GM19324 (cell line): ENCODE data around the gene COG7.
"Not testable (repeated sequence)": the region's sequence is repeated elsewhere in the genome, so short reads cannot be mapped to it uniquely, and the experiment has no call there.

Experiments used
- ATAC-seq: cut with Tn5 transposase; IDR thresholded peaks from one replicate; pipeline ENCODE4 v1.9.1; 2021; ENCODE audit warnings: mild to moderate bottlenecking, moderate library complexity; ENCODE audit not compliant: unreplicated experiment, low FRiP score

COG7 gene

DNA sequence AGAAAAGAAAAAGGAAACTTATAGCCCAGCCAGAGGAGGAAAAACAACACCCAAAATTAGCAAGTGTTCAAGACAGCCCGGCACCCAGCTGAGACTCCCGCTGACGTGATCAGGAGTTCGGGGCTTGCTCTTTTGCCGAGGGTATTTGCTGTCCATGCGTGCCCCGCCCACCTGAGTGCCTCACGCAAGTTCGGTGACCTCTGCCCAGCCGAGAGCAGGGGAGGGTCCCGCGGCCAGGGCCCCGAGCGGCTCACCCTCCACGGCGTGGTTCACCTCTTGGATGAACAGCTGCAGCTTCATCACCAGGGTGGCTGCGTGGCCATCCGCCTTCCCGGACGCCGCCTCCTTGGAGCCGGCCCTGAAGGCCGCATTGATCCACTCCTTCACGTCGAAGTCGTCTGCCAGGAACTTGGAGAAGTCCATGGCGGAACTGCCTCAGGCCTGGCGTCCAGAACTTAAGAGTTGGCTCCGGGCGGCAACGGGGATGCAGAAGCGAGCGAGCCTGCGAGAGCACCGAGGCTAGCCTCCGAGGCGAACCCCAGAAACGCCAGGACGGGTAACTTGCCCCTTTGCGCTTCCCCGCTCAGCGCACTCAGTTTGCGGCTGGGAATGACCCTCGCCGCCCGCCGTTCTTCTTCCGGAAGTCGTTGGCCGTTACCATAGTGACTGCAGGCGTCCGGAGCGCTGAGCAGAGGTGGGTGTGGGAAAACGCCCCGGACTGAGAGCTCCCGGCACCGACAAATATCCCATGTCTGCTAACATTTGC, at the start of gene COG7:
COG7 (minus strand) TSS at position 618 of the 766 bp plus-strand sequence; CDS start at position 423, 195 bp downstream.
- ATAC-seq = peak; percentile 88

DNA sequence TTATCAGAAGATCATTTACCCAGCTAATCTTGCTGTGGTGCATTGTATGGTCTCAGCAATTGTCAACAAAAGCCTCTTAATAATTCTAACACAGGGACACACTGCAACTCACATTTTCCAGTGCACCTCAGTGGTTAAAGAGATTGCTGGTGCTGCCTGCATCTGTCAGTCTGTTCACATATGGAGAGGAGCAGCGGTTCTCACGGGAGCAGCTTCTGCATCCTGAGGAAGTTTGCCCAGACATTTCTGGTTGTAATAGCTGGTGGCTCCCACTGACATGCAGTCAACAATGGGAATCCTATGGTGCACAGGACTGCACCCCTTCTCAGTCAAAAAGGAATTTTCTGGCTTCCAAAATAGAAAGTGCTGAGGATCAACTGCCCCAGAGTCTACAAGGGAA, 49.5 kb upstream of the COG7 start:
- ATAC-seq = no peak

DNA sequence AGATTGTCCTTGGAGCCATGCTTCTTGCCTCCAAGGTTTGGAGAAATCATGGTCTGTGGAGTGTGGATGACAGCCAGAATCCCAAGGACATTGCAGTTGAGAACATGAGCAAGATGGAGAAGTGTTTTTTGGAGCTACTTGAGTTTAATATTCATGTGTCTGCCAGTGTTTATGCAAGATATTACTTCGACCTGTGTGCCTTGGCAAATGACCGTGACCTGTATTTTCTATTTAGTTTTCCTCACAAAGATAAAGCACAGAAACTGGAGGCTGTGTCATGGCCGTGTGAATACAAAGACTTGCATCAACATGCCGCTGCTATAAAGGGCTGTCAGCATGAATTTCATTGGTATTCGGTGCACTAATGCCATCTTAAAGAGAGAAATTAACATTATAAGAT, 48.3 kb upstream of the COG7 start:
- ATAC-seq = no peak

DNA sequence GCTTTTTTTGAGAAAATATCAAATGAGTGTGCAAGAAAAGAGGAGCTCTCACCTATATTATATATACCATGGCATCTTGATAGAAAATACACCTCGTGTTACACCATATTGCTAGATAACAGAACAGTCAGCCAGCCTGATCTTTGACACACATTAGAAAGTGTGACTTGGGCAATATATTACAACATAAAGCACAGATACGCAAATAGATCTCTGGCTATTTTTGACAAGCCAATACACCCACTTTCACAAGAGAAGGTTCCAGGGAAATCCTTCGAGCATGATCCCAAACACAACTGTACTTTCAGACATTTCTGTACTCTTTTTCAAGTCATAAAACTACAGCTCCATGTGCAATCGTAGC, 47.9 kb upstream of the COG7 start:
- no peak for ATAC-seq

- no peak for ATAC-seq
Measured at GRCh38 chr16:23500212-23500861, 47.3 kb upstream of the COG7 start.

DNA sequence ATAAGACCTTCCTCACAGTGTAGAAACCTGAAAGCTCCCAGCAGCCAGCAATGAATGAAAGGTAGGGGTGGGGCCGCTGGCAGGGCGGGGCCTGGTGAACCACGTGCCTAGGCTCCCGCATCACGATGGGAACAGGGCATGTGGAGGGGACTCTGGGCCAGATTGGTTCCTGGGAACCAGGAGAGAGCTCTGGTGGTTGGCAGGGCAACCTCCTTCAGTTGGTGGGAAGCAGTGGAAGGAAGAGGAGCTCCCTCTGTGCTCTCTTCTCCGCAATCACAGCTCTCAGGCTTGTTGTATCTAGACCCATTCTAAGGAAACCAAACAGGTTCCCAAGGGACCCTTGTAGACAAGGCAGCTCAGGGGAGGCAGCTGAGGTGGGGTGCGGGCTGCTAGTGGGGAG, 46.8 kb upstream of the COG7 start:
- no peak for ATAC-seq

DNA sequence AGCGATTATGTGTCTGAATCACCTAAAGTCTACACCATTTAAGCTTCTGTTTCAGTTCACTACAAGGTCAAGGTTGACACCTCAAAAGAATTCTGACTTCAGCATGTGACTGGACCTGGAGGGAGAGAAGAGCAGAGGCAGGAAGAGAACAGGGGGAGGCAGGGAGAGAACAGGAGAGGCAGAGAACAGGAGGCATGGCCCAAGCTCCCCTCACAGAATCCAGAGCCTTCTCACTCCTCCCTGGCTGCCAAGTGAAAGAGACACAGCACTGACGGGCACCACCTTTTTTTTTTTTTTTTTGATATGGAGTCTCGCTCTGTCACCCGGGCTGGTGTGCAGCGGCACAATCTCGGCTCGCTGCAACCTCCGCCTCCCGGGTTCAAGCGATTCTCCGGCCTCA, 45.9 kb upstream of the COG7 start:
- no peak for ATAC-seq

- ATAC-seq = no peak
Measured at GRCh38 chr16:23497543-23497868, 44.5 kb upstream of the COG7 start.

DNA sequence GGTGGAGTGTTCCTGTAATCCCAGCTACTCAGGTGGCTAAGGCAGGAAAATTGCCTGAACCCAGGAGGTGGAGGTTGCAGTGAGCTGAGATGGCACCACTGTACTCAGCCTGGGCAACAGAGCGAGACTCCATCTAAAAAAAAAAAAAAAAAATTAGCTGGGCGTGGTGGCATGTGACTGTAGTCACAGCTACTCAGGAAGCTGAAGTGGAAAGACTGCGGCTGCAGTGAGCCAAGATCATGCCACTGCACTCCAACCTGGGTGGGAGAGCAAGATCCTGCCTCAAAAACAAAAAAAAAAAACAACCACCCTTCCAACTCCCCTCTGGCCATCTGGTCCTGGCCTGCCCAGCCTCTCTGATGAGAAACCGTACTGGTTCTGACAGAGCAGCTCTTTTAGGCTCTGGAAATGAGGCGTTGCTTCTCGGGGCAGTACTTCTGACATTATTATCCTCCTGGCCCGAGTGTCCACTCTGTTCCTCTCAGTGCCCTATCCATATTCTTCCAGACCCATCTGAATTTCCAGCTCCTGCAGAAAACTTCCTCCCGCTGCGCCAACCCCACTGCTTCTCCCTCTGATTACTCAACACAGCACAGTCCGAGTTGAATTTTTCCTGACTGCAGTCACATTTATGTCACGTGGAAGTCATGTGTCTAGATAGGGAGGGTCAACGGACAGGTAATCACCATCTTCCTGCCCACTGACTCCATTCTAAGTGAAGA, 44.0 kb upstream of the COG7 start:
- no peak for ATAC-seq

DNA sequence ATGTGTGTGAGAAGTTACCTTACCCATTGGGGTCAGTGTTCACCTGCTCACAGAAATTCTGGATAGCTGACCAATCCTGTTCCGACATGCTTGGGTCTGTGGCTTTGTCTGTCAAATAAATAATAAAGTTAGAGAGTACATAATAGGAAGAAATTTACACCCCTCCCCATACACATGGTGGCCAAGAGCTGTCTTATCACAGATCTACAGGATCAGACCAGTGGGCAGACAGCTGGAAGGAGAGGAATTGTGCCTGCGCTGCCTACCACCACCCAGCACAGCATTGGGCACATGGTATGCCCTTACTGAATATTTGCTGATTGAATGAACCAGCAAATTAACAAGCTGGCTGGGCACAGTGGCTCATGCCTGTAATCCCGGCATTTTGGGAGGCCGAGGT, 42.7 kb upstream of the COG7 start:
- no peak for ATAC-seq

DNA sequence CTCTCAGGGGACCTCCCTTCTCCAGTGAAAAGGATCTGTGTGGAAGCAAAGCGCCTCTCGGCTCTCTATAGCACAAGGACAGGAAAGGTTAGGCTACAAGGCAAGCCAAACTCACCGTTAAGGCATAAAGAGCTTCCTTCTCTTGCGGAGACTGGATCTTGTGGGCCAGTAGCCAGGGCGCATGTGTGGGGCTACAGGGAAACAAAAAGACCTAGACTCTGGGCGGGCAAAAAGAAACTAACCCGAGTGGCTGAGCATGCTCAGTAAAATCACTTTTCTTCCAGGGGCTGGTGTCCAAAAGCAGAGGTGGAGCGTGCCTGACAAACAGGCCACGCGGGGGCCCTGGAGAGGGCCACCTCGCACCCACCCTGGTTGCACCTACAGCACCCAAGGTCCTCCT, 41.2 kb upstream of the COG7 start:
- ATAC-seq = no peak

- ATAC-seq = no peak
Measured at GRCh38 chr16:23491490-23492391, 38.8 kb upstream of the COG7 start.

- no peak for ATAC-seq
Measured at GRCh38 chr16:23486480-23486879, 33.5 kb upstream of the COG7 start.

DNA sequence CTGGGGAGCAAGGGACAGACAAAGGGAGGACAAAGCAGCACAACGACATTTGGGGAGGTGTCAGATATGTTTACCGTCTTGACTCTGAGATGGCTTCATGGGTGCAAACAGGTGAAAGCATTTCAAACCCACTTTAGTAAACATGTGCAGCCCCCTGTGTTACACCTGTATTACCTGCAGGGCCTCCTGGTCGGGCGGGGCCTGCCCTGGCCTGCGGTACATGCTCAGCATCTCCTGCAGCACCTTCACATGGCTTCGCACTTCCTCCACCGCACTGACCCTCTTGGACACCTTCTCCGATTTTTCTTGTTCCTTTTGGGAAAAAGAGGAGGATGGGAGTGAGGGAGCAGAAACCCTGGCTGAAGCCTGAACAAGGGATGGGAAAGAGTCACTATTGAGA, 32.9 kb upstream of the COG7 start:
- no peak for ATAC-seq

DNA sequence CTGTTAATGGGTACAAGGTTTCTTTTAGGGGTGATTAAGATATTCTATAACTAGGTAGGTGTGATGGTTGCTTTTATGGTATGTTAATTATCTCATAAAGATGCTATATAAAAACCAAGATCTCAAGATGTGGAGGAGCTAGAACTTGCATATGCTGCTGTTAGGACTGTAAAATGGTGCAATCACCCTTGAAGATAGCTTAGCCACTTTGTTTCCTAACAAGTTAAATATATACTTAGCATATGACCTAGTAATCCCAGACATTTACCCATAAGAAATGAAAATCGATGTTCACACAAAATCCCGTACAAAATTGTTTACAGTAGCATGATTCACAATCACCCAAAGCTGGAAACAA, 32.2 kb upstream of the COG7 start:
- no peak for ATAC-seq

- no peak for ATAC-seq
Measured at GRCh38 chr16:23484510-23485256, 31.7 kb upstream of the COG7 start.

- not testable (repeated sequence) for ATAC-seq
Measured at GRCh38 chr16:23483492-23483891, 30.5 kb upstream of the COG7 start.

DNA sequence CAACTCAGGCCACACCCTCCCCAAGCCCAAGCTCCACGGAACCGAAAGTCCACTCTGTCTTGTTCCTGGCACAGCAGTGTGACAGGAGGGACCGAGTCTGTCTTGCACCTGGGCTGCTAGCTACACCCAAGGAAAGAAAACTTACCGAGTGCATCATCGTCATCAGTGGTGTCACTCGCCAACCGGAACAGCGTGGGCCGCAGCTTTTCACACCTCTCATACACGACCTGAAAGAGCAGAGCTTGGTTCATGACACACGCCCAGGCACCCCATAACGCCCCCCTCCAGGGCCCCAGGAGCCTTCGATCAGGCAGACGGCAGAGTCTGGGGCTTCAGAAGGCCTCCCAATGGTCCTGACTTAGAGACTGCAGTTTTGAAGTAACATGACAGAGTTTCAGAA, 29.8 kb upstream of the COG7 start:
- no peak for ATAC-seq

- no peak for ATAC-seq
Measured at GRCh38 chr16:23480257-23480656, 27.3 kb upstream of the COG7 start.

GRCh38 chr16:23479138-23479537, 26.1 kb upstream of the COG7 start:
- no peak for ATAC-seq
